BLaER1 (cell line): Measurements from ENCODE around the gene RBM17.

ENCODE experiments used
- H3K27ac ChIP-seq: shearing (Covaris generic); formaldehyde crosslinking; 2 replicates; pipeline ENCODE4 v1.8.1; 2022
- H3K27me3 ChIP-seq: shearing (Covaris generic); formaldehyde crosslinking; 2 replicates; pipeline ENCODE4 v1.8.1; 2022
- H3K36me3 ChIP-seq: shearing (Covaris generic); formaldehyde crosslinking; 2 replicates; pipeline ENCODE4 v1.8.1; 2022
- H3K4me1 ChIP-seq: shearing (Covaris generic); formaldehyde crosslinking; 2 replicates; pipeline ENCODE4 v1.8.1; 2022
- H3K4me2 ChIP-seq: shearing (Covaris generic); formaldehyde crosslinking; 2 replicates; pipeline ENCODE4 v1.8.1; 2022
- H3K4me3 ChIP-seq: shearing (Covaris generic); formaldehyde crosslinking; 2 replicates; pipeline ENCODE4 v1.8.1; 2022
- H3K9ac ChIP-seq: shearing (Covaris generic); formaldehyde crosslinking; 2 replicates; pipeline ENCODE4 v1.8.1; 2022
- H3K9me3 ChIP-seq: shearing (Covaris generic); formaldehyde crosslinking; 2 replicates; pipeline ENCODE4 v1.8.1; 2022
- H4K20me1 ChIP-seq: shearing (Covaris generic); formaldehyde crosslinking; 2 replicates; pipeline ENCODE4 v1.8.1; 2022
- Cebpa-rat ChIP-seq: shearing (Covaris generic); IDR thresholded peaks from 2 replicates; pipeline ENCODE4 v1.8.1; 2022

Gene RBM17

DNA sequence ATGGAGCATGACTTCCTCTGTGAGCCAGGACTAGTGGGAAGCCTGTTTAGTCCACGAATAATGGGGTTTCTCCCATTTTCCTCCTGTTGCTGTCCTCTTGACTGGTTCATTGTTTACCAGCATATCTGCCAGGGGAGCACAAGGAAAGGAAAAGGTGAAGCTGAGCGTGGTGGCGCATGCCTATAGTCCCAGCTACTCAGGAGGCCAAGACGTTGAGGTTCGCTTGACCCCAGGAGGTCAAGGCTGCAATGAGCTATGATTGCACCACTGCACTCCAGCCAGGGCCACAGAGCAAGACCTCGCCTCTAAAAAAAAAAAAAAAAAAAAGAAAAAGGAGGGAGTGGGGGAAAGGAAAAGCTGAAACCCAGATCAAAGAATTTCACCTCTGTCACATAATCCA, 20.8 kb upstream of the RBM17 start:
- no peak for TF ChIP-seq Cebpa-rat
- Histone ChIP-seq H3K9me3 (no peaks in the 10 kb centered on the region), H3K9ac (peak overlapping the region; percentile 76), H3K36me3 (no peaks in the 10 kb centered on the region), H4K20me1 (no peaks in the 10 kb centered on the region), H3K4me1 (peaks cover 78% of the 10 kb centered on the region), H3K4me3 (no peak overlapping the region; the same call in 1 of the 2 replicates), H3K4me2 (peak overlapping the region; percentile 92), H3K27me3 (no peaks in the 10 kb centered on the region), H3K27ac (peak overlapping the region; percentile 94)

DNA sequence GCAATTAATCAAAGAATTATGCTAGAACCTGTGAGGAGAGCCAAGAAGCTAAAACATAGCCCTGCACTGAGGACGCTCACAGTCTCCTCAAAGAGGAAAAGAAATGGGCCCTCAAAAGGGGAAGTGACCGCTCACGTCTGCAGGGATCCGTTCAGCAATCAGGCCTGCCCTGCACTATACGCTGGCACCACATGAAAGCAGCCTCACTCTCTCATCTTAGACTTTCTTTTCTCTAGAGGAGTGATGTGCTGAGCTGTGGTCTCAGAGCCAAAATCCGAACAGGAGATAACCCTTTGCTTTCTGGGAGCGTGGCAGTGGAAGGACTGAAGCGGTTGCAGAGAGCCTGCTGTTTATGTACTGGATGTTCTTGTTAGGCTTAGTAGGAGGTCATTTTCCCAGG, 20.4 kb upstream of the RBM17 start:
- Histone ChIP-seq H3K4me2 (peak overlapping the region; percentile 92), H4K20me1 (no peaks in the 10 kb centered on the region), H3K27ac (peak overlapping the region; percentile 94), H3K4me3 (peak overlapping the region; percentile 52), H3K27me3 (no peaks in the 10 kb centered on the region), H3K9me3 (no peaks in the 10 kb centered on the region), H3K9ac (peak overlapping the region; percentile 76), H3K36me3 (no peaks in the 10 kb centered on the region), H3K4me1 (peaks cover 80% of the 10 kb centered on the region)
- no peak for TF ChIP-seq Cebpa-rat

DNA sequence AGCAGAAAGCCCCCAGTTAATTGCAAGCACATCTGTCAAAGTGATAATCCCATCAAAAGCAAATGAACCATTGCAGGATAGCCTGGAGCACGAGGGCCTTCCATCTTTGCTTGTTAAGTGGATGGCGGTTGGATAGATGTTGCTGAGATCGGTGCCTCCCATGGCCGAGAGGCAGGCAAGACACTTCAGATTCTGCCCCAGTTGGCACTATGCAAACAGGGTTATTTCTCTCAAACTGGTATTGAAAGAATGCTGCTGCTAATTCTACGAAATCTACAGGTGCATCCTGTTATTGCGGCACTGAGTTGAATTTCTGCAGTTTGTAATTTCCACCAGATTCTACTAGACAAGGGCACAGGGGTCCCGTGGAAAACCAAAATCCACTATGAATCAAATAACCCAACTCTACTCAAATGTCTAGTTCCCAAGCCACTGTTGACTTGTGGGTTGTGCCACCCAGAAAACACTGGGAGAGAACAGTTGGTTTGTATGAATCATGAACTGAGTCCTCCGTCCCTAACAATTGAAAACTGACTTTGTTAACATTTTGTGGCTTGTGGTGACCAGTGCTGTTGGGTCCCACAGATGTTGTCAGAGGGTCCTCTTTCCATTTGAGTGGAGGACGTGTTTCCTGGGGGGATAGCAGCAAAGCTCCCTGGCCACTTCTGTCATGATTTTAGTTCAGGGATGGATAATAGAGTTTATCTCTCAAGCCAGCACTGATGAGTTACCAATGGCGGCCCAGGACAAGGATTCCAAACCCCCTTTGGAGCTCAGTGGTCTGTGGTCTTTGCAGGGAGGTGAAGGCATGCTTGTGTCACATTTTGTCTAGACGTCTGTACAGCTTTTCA, 19.5 kb upstream of the RBM17 start:
- H3K9ac ChIP-seq, result peak overlapping the region; percentile 76
- no peaks in the 10 kb centered on the region for H3K9me3 ChIP-seq
- H3K4me2 ChIP-seq, result peak overlapping the region; percentile 92
- H3K27ac ChIP-seq, result peak overlapping the region; percentile 94
- no peaks in the 10 kb centered on the region for H3K36me3 ChIP-seq
- H3K4me1 ChIP-seq, result peaks cover 80% of the 10 kb centered on the region
- peak overlapping the region; percentile 52 for H3K4me3 ChIP-seq
- no peak for TF ChIP-seq Cebpa-rat
- H4K20me1 ChIP-seq, result no peaks in the 10 kb centered on the region
- H3K27me3 ChIP-seq, result no peaks in the 10 kb centered on the region

DNA sequence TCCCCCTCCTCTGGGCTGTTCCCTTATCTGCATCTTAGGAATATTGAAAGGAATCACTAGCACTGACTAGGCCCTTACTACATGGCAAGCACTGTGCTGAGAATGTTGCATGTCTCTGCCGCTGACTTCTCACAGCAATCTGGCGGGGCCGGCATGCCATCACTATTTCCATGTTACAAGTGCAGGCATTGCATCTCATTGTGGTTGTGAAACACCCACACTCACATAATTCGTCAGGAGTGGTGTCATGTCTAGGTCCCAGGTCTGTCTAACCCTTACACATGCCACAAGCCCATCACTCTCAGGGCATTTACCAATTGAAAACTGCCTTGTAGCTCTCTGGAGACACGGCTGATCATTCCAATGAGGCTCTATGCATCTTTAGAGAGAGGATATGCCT, 18.2 kb upstream of the RBM17 start:
- no peaks in the 10 kb centered on the region for H4K20me1 ChIP-seq
- H3K36me3 ChIP-seq, result no peaks in the 10 kb centered on the region
- peak overlapping the region; percentile 92 for H3K4me2 ChIP-seq
- H3K27me3 ChIP-seq, result no peaks in the 10 kb centered on the region
- peaks cover 76% of the 10 kb centered on the region for H3K4me1 ChIP-seq
- H3K4me3 ChIP-seq, result no peak overlapping the region
- H3K27ac ChIP-seq, result peak overlapping the region; percentile 94
- no peak for TF ChIP-seq Cebpa-rat
- no peaks in the 10 kb centered on the region for H3K9me3 ChIP-seq
- no peak overlapping the region for H3K9ac ChIP-seq

DNA sequence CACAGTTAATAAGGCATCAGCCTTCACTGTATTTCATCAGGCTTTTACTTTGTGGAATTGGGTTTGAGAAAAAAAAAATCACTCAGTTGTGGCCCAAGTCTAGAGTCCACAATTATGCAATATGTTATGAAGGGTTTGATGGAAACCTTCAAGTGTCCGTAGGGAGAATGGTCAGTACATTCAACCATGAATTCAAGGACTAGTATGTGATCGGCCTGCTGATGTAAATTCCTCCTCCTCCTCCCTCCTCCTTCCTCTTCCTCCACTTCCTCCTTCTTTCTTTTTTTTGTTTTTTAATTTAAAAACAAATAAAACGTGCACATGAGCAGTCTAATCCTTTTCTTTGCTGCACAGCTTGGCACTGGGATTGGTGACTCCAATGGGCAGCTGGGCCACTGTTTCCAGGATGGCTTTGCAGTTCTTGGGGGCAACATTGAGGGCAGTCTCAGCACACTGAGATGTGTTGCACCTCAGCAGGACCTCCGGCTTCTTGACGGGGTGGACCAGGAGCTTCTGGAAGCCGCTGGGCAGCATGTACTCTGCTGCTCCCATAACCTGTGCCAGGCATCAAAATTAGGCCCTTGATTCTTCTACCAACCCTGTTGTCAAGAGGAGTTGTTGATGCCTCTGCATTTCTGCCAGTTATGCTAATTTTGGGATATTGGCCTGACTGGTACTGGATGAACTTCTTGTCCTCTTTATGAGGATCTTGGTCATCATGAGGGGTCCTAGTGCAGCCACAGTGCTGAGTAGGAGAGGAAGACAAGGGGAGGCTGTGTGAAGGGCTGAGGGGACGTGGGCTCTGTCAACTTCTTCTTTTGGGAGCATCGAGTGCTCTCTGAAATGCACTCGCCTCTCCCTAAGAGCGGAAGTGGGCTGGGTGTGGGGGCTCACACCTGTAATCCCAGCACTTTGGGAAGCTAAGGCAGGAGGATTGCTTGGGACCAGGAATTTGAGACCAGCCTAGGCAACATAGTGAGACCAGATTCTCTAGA, 17.4 kb upstream of the RBM17 start:
- Histone ChIP-seq H3K9ac (peak overlapping the region; percentile 63), H3K9me3 (no peaks in the 10 kb centered on the region), H3K4me2 (peak overlapping the region; percentile 92), H3K27ac (peak overlapping the region; percentile 94), H3K4me1 (peaks cover 68% of the 10 kb centered on the region), H3K36me3 (no peaks in the 10 kb centered on the region), H3K4me3 (no peak overlapping the region), H4K20me1 (no peaks in the 10 kb centered on the region), H3K27me3 (no peaks in the 10 kb centered on the region)
- TF ChIP-seq Cebpa-rat, result no peak

DNA sequence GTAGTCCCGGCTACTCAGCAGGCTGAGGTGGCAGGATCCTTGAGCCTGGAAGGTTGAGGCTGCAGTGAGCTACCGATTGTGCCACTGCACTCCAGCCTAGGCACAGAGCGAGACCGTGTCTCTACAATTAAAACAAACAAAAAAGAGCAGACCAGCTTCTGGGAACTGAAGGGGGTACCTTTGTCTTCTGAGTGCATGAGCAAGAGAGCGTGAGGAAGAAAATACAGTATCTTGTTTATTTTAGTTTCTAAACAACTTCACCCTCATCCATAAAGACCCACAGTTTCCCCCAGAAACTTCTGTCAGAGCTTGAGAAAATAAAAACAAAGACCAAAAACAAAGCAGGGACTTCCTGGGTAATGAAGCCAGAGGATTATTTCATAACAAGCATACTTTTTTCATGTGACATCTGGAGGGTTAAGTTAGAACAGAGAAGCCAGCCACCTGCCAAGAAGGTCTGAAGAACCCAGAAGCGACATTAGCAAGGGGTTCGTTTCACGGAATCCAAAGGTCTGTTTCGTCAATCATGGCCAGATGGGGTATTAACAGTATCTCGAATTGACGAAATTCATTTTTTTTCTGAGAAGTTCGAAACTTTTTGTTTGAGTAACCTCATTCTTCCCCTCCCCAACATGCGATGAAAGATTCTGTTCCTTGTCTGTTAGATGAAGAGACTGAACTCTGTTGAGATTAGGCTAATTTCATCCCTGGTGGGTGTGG, 16.5 kb upstream of the RBM17 start:
- Histone ChIP-seq H3K9me3 (no peaks in the 10 kb centered on the region), H3K4me1 (peaks cover 59% of the 10 kb centered on the region), H3K36me3 (no peaks in the 10 kb centered on the region), H4K20me1 (no peaks in the 10 kb centered on the region), H3K27me3 (no peaks in the 10 kb centered on the region), H3K9ac (peak overlapping the region; percentile 63), H3K4me2 (peak overlapping the region; percentile 92), H3K4me3 (no peak overlapping the region), H3K27ac (peak overlapping the region; percentile 94)
- TF ChIP-seq Cebpa-rat, result no peak

DNA sequence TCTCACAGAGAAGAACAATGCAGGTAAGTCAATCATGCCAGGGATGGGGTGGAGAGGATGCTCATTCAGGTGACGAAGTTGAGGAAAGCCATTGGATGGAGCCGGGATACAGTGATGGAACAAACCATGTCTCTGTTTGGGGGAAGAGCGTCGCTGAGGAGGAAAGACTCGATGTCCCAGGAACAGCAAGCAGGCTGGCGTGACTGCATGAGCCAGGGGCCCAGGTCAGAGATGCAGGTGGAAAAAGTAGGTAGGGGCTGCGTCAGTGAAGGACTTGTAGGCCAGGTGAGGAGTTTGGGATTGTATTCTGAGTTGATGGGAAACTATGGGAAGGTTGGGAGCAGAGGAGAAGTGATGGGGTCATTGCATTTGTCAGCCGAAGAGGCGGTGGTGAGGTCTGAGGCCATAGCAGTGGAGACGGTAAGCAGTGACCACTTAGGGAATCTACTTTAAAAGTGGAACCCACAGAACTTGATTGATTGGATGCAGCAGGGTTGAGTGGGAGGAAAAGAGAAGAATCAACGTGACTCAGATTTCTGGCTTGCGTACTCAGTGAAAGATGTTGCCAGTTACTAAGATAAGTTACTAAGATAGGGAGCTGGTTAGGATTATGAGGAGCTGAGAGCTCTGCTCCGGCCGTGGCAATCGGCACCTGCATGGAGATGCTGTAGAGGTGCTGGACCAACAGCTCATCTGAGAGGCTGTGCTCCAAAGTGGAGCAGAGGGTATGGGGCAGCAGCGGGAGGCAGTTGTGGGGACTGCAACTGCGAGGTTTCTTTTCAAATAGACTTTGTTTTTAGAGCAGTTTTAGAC, 14.1 kb upstream of the RBM17 start:
- Histone ChIP-seq H3K4me3 (no peak overlapping the region), H3K4me1 (peaks cover 35% of the 10 kb centered on the region), H3K27me3 (no peaks in the 10 kb centered on the region), H3K4me2 (no peak overlapping the region), H3K27ac (no peak overlapping the region), H4K20me1 (no peaks in the 10 kb centered on the region), H3K36me3 (no peaks in the 10 kb centered on the region), H3K9ac (no peak overlapping the region), H3K9me3 (no peaks in the 10 kb centered on the region)
- no peak for TF ChIP-seq Cebpa-rat

DNA sequence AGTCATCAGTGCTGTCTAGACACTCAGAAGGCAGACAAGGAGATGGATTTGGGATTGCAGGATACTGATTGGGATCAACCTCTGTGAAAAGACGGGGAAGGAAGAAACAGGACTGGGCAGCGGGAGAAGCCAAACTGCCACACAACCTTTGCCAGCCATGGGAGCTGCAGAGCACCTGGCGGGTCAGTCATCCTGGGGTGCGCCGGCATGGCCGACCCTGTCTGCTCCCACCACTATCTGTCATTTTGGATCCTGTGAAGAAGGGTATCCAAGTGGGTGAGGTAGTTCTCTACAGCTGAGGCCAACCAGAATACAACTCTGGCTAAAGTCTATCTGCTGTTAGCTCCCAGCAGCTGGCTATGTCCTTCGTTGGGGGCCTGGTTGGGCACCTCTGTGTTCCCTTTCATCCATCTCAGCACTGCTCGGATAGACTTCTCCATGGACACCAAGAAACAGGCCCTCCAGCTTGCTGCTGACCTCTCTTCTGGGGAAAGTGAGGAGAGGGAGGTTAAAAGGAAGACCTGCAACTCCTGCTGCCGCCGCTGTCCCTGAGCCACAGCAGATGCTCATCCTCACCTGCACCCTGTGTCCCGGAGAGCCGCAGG, 11.7 kb upstream of the RBM17 start:
- Histone ChIP-seq H3K9me3 (0 out of 2 replicates have a peak, but pooled peaks cover 7% of the 10 kb centered on the region), H3K27me3 (no peaks in the 10 kb centered on the region), H4K20me1 (no peaks in the 10 kb centered on the region), H3K4me1 (peaks cover 11% of the 10 kb centered on the region), H3K4me3 (no peak overlapping the region), H3K9ac (no peak overlapping the region), H3K36me3 (no peaks in the 10 kb centered on the region), H3K27ac (no peak overlapping the region), H3K4me2 (no peak overlapping the region)
- TF ChIP-seq Cebpa-rat, result no peak
